Breast epithelium (tissue), 4 donors: Measurements from ENCODE around the gene CENPU. TPM values are rescaled to one million over a fixed set of nuclear protein-coding genes. Genes with fewer than 3 reads are reported as not detected.

Source experiments
- DNase-seq, 2 donors: peaks; one replicate each; pipeline ENCODE4 v3.0.0-alpha.2; 2019; ENCODE audit warnings: low spot score in 2 of 2
- H3K27ac ChIP-seq, 2 donors: fragments of 200-600 bp; sonication (generic) in 1 of 2; one replicate each; pipeline ENCODE4 v1.5.1; 2016 to 2019; ENCODE audit warnings: mild to moderate bottlenecking in 1 of 2
- H3K27me3 ChIP-seq, 2 donors: fragments of 200-600 bp; sonication (generic) in 1 of 2; one replicate each; pipeline versions ENCODE4 v1.5.1 to v1.6.0; 2017 to 2019; ENCODE audit warnings: control low read depth in 1 of 2, mild to moderate bottlenecking in 1 of 2
- H3K36me3 ChIP-seq: fragments of 200-600 bp; one replicate; pipeline ENCODE4 v1.5.1; 2019
- H3K4me1 ChIP-seq, 2 donors: fragments of 200-600 bp; sonication (generic); one replicate each; pipeline ENCODE4 v1.5.1; 2016 to 2019; ENCODE audit warnings: control low read depth in 1 of 2
- H3K4me3 ChIP-seq, 3 donors: fragments of 200-600 bp; sonication (generic); 1 replicate in 2 of 3; 2 replicates in 1 of 3; pipeline ENCODE4 v1.5.1; 2016 to 2019; ENCODE audit warnings: mild to moderate bottlenecking in 3 of 3, moderate library complexity in 2 of 3
- H3K9me3 ChIP-seq, 2 donors: fragments of 200-600 bp; sonication (generic) in 1 of 2; one replicate each; pipeline ENCODE4 v1.5.1; 2016 to 2019; ENCODE audit warnings: control low read depth in 1 of 2
- CTCF ChIP-seq, 3 donors: fragments of 450-650 bp; IDR thresholded peaks; one replicate each; pipeline ENCODE4 v1.5.1; 2016 to 2017; ENCODE audit warnings: antibody characterized with exemption in 3 of 3, mild to moderate bottlenecking in 3 of 3, moderate library complexity in 3 of 3
- POLR2A ChIP-seq: fragments of 450-650 bp; IDR thresholded peaks from one replicate; pipeline ENCODE4 v1.6.1; 2016; ENCODE audit warnings: antibody characterized with exemption, mild to moderate bottlenecking, moderate library complexity
- POLR2AphosphoS5 ChIP-seq, 3 donors: sonication (generic); formaldehyde crosslinking; IDR thresholded peaks; one replicate each; pipeline ENCODE4 v1.6.1; 2017; ENCODE audit warnings: antibody characterized with exemption in 3 of 3
- intact Hi-C: fragments of 100-400 bp; cut with DNase I; formaldehyde crosslinking; loops from one replicate; pipeline ENCODE4 v1.15.1; 2023; ENCODE audit warnings: low total_unique reads
- total RNA-seq, 3 donors: library from RNA; depleted of rRNA; stranded (reverse); fragments of >200 nt; gene quantifications; one replicate each; pipeline ENCODE4 v1.1.0, GENCODE V29; 2016

Gene CENPU
- total RNA-seq, 3 donors from 2014 or later = 2.2 to 4.3 (median 2.6) TPM

GRCh38 chr4:184712322-184712721 is 21.6 kb downstream of the CENPU start:
- no peak for TF ChIP-seq POLR2A
- no peak for TF ChIP-seq POLR2AphosphoS5 (IDR thresholded peaks at IDR 0.05)
- no peak for TF ChIP-seq CTCF (IDR thresholded peaks at IDR 0.05)
- no peak for DNase-seq
- Histone ChIP-seq H3K27me3 (no peaks in the 10 kb centered on the region), H3K9me3 (no peaks in the 10 kb centered on the region), H3K27ac (no peak overlapping the region), H3K4me1 (no peaks in the 10 kb centered on the region), H3K4me3 (no peak overlapping the region), H3K36me3 (peaks cover 5% of the 10 kb centered on the region)
- intact Hi-C loops = no loop called here

GRCh38 chr4:184706453-184706852 is 27.4 kb downstream of the CENPU start:
- DNase-seq = no peak
- peaks cover 5% of the 10 kb centered on the region for H3K36me3 ChIP-seq
- H3K27ac ChIP-seq = no peak overlapping the region
- no peak overlapping the region for H3K4me3 ChIP-seq
- H3K9me3 ChIP-seq = no peaks in the 10 kb centered on the region
- intact Hi-C loops = no loop called here
- H3K4me1 ChIP-seq = no peaks in the 10 kb centered on the region
- no peaks in the 10 kb centered on the region for H3K27me3 ChIP-seq
- no peak for TF ChIP-seq CTCF (IDR thresholded peaks at IDR 0.05)
- TF ChIP-seq POLR2AphosphoS5 (IDR thresholded peaks at IDR 0.05) = no peak
- no peak for TF ChIP-seq POLR2A

- no peaks in the 10 kb centered on the region for H3K9me3 ChIP-seq
- TF ChIP-seq CTCF (IDR thresholded peaks at IDR 0.05) (no peak), POLR2AphosphoS5 (IDR thresholded peaks at IDR 0.05) (no peak), POLR2A (no peak)
Measured at GRCh38 chr4:184705692-184706091, 28.2 kb downstream of the CENPU start.

GRCh38 chr4:184702114-184702513 is 31.8 kb downstream of the CENPU start:
- Histone ChIP-seq H3K9me3 (no peaks in the 10 kb centered on the region), H3K4me1 (no peaks in the 10 kb centered on the region), H3K36me3 (no peaks in the 10 kb centered on the region), H3K27me3 (no peaks in the 10 kb centered on the region), H3K27ac (no peak overlapping the region), H3K4me3 (no peak overlapping the region)
- no peak for DNase-seq
- intact Hi-C loops = no loop called here
- TF ChIP-seq POLR2AphosphoS5 (IDR thresholded peaks at IDR 0.05) (no peak), POLR2A (no peak), CTCF (IDR thresholded peaks at IDR 0.05) (no peak)

More at GRCh38 chr4:184705692-184706091, 28.2 kb downstream of the CENPU start:
- Histone ChIP-seq H3K4me1 (no peaks in the 10 kb centered on the region), H3K36me3 (peaks cover 5% of the 10 kb centered on the region), H3K27me3 (no peaks in the 10 kb centered on the region), H3K4me3 (no peak overlapping the region), H3K27ac (no peak overlapping the region)
- intact Hi-C loops = no loop called here
- DNase-seq = no peak

- no peak overlapping the region for H3K27ac ChIP-seq
- H3K9me3 ChIP-seq = no peaks in the 10 kb centered on the region
- H3K27me3 ChIP-seq = no peaks in the 10 kb centered on the region
- no peaks in the 10 kb centered on the region for H3K36me3 ChIP-seq
- no peaks in the 10 kb centered on the region for H3K4me1 ChIP-seq
- no peak overlapping the region for H3K4me3 ChIP-seq
- DNase-seq = no peak
- intact Hi-C loops = no loop called here
- no peak for TF ChIP-seq POLR2AphosphoS5 (IDR thresholded peaks at IDR 0.05)
Measured at GRCh38 chr4:184699941-184700340, 34.0 kb downstream of the CENPU start.

- no peak overlapping the region for H3K27ac ChIP-seq
- H3K36me3 ChIP-seq = no peaks in the 10 kb centered on the region
- TF ChIP-seq POLR2A (no peak), POLR2AphosphoS5 (IDR thresholded peaks at IDR 0.05) (no peak), CTCF (IDR thresholded peaks at IDR 0.05) (no peak)
Measured at GRCh38 chr4:184697956-184698355, 35.9 kb downstream of the CENPU start.

More at GRCh38 chr4:184697956-184698355, 35.9 kb downstream of the CENPU start:
- no peak for DNase-seq
- Histone ChIP-seq H3K4me3 (no peak overlapping the region), H3K9me3 (no peaks in the 10 kb centered on the region), H3K27me3 (no peaks in the 10 kb centered on the region), H3K4me1 (no peaks in the 10 kb centered on the region)
- intact Hi-C loops = no loop called here
